Type B pancreatic cell (in vitro differentiated cells): ENCODE data around the gene PRKRIP1. TPM values are rescaled to one million over a fixed set of nuclear protein-coding genes. Genes with fewer than 3 reads are reported as not detected.

Experiments
- DNase-seq: peaks from one replicate; pipeline ENCODE4 v3.0.0; 2021; ENCODE audit warnings: mixed read lengths; ENCODE audit not compliant: unreplicated experiment; ENCODE audit errors: extremely low spot score
- H3K27ac Mint-ChIP-seq: 2 replicates; pipeline ENCODE4 v1.8.0; 2021; ENCODE audit warnings: mild to moderate bottlenecking, mixed read lengths
- H3K27me3 Mint-ChIP-seq: 2 replicates; pipeline ENCODE4 v1.8.0; 2021; ENCODE audit warnings: mixed read lengths
- H3K36me3 Mint-ChIP-seq: 2 replicates; pipeline ENCODE4 v1.8.0; 2021; ENCODE audit warnings: mixed read lengths
- H3K4me1 Mint-ChIP-seq: one replicate; pipeline ENCODE4 v1.8.0; 2021; ENCODE audit warnings: mixed read lengths; ENCODE audit not compliant: unreplicated experiment
- H3K4me3 Mint-ChIP-seq: 2 replicates; pipeline ENCODE4 v1.8.0; 2021; ENCODE audit warnings: mild to moderate bottlenecking, mixed read lengths
- H3K9me3 Mint-ChIP-seq: 2 replicates; pipeline ENCODE4 v1.8.0; 2021; ENCODE audit warnings: mixed read lengths
- total RNA-seq: library from RNA; stranded (reverse); gene quantifications from 2 replicates; pipeline ENCODE4 v1.2.1, GENCODE V29; 2021; ENCODE audit warnings: low replicate concordance
- TF ChIP-seq, protein P1 (sequence below): fragments of 200-600 bp; sonication (generic); conservative IDR thresholded peaks from 2 replicates; pipeline ENCODE4 v1.5.0; 2021; ENCODE audit warnings: antibody characterized with exemption, mild to moderate bottlenecking

Gene PRKRIP1
- total RNA-seq, 1 donor from 2014 or later: 34.0 TPM

DNA sequence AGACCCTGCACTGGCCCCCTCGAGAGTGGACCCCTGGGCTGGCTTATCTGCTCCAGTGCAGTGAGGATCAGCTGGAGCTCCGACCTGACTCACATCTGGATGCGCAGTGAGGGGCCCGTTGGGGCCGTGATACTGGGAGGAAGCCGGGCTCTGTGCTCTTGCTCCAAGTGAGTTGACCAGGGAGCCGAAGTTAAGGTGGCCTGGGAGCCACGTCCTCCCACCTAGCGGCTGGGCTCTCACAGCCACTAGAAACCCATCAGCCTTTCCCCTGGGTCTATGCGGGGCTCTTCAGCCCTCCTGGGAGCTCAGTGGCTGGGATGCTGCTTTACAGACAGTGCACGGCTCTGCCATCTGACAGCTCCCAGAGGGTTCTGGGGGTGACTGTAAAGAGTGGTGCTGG, 59.4 kb downstream of the PRKRIP1 start:
- Mint-ChIP-seq H3K4me3 (no peak overlapping the region), H3K27ac (no peak overlapping the region), H3K9me3 (no peaks in the 10 kb centered on the region), H3K27me3 (no peaks in the 10 kb centered on the region), H3K4me1 (no peaks in the 10 kb centered on the region), H3K36me3 (no peaks in the 10 kb centered on the region)
- DNase-seq: no peak
- TF ChIP-seq, protein P1, sequence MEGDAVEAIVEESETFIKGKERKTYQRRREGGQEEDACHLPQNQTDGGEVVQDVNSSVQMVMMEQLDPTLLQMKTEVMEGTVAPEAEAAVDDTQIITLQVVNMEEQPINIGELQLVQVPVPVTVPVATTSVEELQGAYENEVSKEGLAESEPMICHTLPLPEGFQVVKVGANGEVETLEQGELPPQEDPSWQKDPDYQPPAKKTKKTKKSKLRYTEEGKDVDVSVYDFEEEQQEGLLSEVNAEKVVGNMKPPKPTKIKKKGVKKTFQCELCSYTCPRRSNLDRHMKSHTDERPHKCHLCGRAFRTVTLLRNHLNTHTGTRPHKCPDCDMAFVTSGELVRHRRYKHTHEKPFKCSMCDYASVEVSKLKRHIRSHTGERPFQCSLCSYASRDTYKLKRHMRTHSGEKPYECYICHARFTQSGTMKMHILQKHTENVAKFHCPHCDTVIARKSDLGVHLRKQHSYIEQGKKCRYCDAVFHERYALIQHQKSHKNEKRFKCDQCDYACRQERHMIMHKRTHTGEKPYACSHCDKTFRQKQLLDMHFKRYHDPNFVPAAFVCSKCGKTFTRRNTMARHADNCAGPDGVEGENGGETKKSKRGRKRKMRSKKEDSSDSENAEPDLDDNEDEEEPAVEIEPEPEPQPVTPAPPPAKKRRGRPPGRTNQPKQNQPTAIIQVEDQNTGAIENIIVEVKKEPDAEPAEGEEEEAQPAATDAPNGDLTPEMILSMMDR: no peak

GRCh38 chr7:102456327-102456726, 60.2 kb downstream of the PRKRIP1 start:
- H3K4me1 Mint-ChIP-seq: no peaks in the 10 kb centered on the region
- no peak overlapping the region for H3K27ac Mint-ChIP-seq
- no peaks in the 10 kb centered on the region for H3K27me3 Mint-ChIP-seq
- no peak overlapping the region for H3K4me3 Mint-ChIP-seq
- TF ChIP-seq, protein P1: no peak
- H3K36me3 Mint-ChIP-seq: no peaks in the 10 kb centered on the region
- H3K9me3 Mint-ChIP-seq: no peaks in the 10 kb centered on the region
- DNase-seq: no peak

DNA sequence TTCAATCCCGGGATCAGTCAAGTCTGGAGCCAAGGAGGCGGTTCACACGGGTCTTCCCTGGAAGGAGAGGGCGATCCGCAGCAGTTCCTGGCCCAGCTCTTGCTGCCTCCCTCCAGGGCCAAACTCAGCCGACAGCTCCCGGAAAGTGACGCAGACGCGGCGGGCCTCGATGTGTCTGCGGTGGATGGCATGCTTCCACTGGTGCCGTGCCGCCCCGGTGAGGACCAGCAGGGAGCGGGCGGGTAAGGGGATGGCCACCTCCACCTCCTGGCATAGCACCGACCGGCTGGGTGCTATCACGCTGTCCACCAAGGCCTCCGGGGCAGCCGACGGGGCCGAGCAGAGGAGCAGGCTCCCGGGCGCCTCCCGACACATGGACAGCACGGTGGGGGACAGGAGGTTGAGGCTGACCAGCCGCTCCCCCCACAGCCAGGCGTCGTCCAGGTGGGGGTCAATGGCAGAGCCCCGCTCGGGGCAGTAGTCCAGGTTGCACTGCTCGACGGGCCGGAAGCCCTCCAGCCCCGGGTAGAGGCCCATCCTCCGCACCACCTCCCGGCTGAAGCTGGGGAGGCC, 61.3 kb downstream of the PRKRIP1 start:
- H3K27me3 Mint-ChIP-seq: no peaks in the 10 kb centered on the region

DNA sequence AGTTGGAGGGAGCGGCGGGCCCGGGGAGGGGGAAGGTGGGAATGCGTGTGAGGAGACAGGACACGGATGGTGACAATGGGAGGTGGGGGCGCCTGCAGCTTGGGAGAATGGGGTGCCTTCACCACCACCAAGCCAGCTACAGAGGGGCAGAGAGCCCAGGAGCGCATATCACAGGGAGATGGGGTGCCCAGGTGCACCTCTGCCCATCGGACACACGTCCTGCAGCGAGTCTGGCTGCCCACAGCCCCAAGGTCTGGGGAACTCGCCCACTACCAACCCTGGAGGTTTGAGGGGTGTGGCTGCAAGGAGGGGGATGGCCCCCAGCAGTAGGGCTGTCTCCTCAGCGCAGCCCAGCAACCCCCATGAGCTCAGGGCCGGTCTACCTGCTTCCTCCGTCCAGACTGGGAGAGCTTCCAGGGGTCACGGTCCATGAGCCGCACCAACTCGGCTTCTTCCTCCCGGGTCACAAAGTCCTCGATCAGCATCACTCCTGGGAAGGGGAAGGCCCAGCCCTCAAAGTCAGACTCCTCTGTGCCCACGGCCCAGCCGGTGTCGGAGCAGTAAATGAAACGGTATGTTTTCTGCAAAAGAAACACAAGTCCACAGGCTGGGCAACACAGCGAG, 63.2 kb downstream of the PRKRIP1 start:
- Mint-ChIP-seq H3K9me3 (no peaks in the 10 kb centered on the region), H3K27ac (no peak overlapping the region), H3K4me1 (peaks cover 6% of the 10 kb centered on the region), H3K36me3 (no peaks in the 10 kb centered on the region), H3K27me3 (no peaks in the 10 kb centered on the region), H3K4me3 (no peak overlapping the region)
- no peak for DNase-seq
- TF ChIP-seq, protein P1: no peak

More for the DNA sequence above, 61.3 kb downstream of the PRKRIP1 start:
- TF ChIP-seq, protein P1: no peak
- Mint-ChIP-seq H3K4me1 (no peaks in the 10 kb centered on the region), H3K27ac (no peak overlapping the region), H3K4me3 (no peak overlapping the region), H3K36me3 (no peaks in the 10 kb centered on the region), H3K9me3 (no peaks in the 10 kb centered on the region)
- DNase-seq: no peak

- Mint-ChIP-seq H3K4me3 (peak overlapping the region; percentile 12), H3K36me3 (no peaks in the 10 kb centered on the region), H3K4me1 (peaks cover 6% of the 10 kb centered on the region), H3K27me3 (no peaks in the 10 kb centered on the region), H3K9me3 (no peaks in the 10 kb centered on the region), H3K27ac (no peak overlapping the region)
- TF ChIP-seq, protein P1: no peak
- DNase-seq: no peak
Measured at GRCh38 chr7:102460467-102460866, 64.3 kb downstream of the PRKRIP1 start.
